GM13976 (cell line): ENCODE measurements around the gene ARHGEF10L.

Source experiments
- DNase-seq: peaks from one replicate; pipeline ENCODE4 v3.0.0; 2012; ENCODE audit warnings: low spot score
- CTCF ChIP-seq: IDR thresholded peaks from 2 replicates; pipeline ENCODE4 v1.5.1; 2012; ENCODE audit warnings: borderline replicate concordance, mild to moderate bottlenecking; ENCODE audit not compliant: insufficient read depth; ENCODE audit errors: extremely low read depth, missing control alignments, control extremely low read depth
- in situ Hi-C: fragments of 300-500 bp; cut with MboI; formaldehyde crosslinking; loops from one replicate; pipeline ENCODE4 v1.12.0; 2022; ENCODE audit warnings: low sequenced_read_pairs, mixed read lengths, inconsistent platforms; ENCODE audit not compliant: unreplicated experiment

ARHGEF10L gene

GRCh38 chr1:17595602-17595925, 56.1 kb downstream of the ARHGEF10L start:
- in situ Hi-C loops: no loop called here
- TF ChIP-seq CTCF: no peak
- no peak for DNase-seq

GRCh38 chr1:17596186-17596585, 56.7 kb downstream of the ARHGEF10L start:
- no peak for TF ChIP-seq CTCF
- in situ Hi-C loops: no loop called here
- DNase-seq: no peak

- in situ Hi-C loops: no loop called here
- no peak for DNase-seq
- TF ChIP-seq CTCF: no peak
Observed at GRCh38 chr1:17596651-17597509, 57.4 kb downstream of the ARHGEF10L start.

GRCh38 chr1:17597651-17598050, 58.2 kb downstream of the ARHGEF10L start:
- no peak for TF ChIP-seq CTCF
- no peak for DNase-seq
- in situ Hi-C loops: no loop called here

- DNase-seq: no peak
- in situ Hi-C loops: no loop called here
- no peak for TF ChIP-seq CTCF
Observed at GRCh38 chr1:17598251-17598650, 58.8 kb downstream of the ARHGEF10L start.

- TF ChIP-seq CTCF: no peak
- DNase-seq: no peak
- in situ Hi-C loops: no loop called here
Observed at GRCh38 chr1:17599291-17599953, 59.9 kb downstream of the ARHGEF10L start.
